OCI-LY1 (cell line): ENCODE data around the gene TEKT2.

Experiments used
- CTCF ChIP-seq: fragments of 200-600 bp; sonication (generic), shearing (Covaris generic); IDR thresholded peaks from 2 replicates; pipeline ENCODE4 v1.5.1; 2017; ENCODE audit warnings: mild to moderate bottlenecking, antibody characterized with exemption, low read length, moderate library complexity, mixed read lengths
- EZH2 ChIP-seq: fragments of 200-600 bp; sonication (generic), shearing (Covaris generic); IDR thresholded peaks from 2 replicates; pipeline ENCODE4 v1.8.0; 2017; ENCODE audit warnings: borderline replicate concordance, mixed run types, mild to moderate bottlenecking, antibody characterized with exemption, low read length, moderate library complexity, mixed read lengths

- TF ChIP-seq CTCF (no peak), EZH2 (no peak)
Observed at GRCh38 chr1:36080801-36081200, 3.1 kb upstream of the TEKT2 start.
